Activated CD8-positive, alpha-beta memory T cell treated with anti-CD3 and anti-CD28 coated beads for 36 hours (primary cell): ENCODE data around the gene PUM2. TPM values are rescaled to one million over a fixed set of nuclear protein-coding genes. Genes with fewer than 3 reads are reported as not detected.

Source experiments
- CTCF ChIA-PET: fragments of 350-600 bp; sonication (Branson Sonifier 250); formaldehyde crosslinking; loops from one replicate; lab custom pipeline; 2021; ENCODE audit warnings: antibody characterized with exemption; lab: Charles Lee
- POLR2A ChIA-PET: fragments of 350-600 bp; sonication (Branson Sonifier 250); formaldehyde crosslinking; loops from one replicate; lab custom pipeline; 2021; ENCODE audit warnings: antibody characterized with exemption; lab: Charles Lee
- total RNA-seq, 2 experiments: library from RNA; stranded (reverse); gene quantifications; one replicate each; pipeline ENCODE4 v1.2.3, GENCODE V29; 2021

The PUM2 gene
- total RNA-seq, 2 experiments from 2014 or later = 118 TPM

GRCh38 chr2:20351555-20352229 lies 1.0 kb upstream of the PUM2 start:
- POLR2A ChIA-PET = interaction anchor here (0.6 to 1.3 kb wide), 5 partner anchors 14 to 470 kb away, joined by 3 to 9 read pairs (median 5); partner anchors contain the start of gene RHOB
- CTCF ChIA-PET = interaction anchor here (1.1 to 1.4 kb wide), 3 partner anchors 9 to 300 kb away, joined by 3 to 7 read pairs (median 4); no protein-coding TSS in a partner anchor

GRCh38 chr2:20350041-20350712 lies 467 bp downstream of the PUM2 start:
- ChIA-PET CTCF (interaction anchor here (1.4 kb wide), 1 partner anchor 25 kb away, joined by 5 read pairs; no protein-coding TSS in a partner anchor), POLR2A (interaction anchor here (0.7 to 1.8 kb wide), 3 partner anchors 16 to 97 kb away, joined by 4 to 11 read pairs (median 7); partner anchors contain the start of gene RHOB)

- CTCF ChIA-PET = interaction anchor here (1.4 kb wide), 1 partner anchor 24 kb away, joined by 5 read pairs; no protein-coding TSS in a partner anchor
- POLR2A ChIA-PET = interaction anchor here (0.7 to 1.8 kb wide), 3 partner anchors 17 to 98 kb away, joined by 4 to 11 read pairs (median 7); partner anchors contain the start of gene RHOB
These were observed 1.1 kb downstream of the PUM2 start for GRCh38 chr2:20349513-20349921.

DNA sequence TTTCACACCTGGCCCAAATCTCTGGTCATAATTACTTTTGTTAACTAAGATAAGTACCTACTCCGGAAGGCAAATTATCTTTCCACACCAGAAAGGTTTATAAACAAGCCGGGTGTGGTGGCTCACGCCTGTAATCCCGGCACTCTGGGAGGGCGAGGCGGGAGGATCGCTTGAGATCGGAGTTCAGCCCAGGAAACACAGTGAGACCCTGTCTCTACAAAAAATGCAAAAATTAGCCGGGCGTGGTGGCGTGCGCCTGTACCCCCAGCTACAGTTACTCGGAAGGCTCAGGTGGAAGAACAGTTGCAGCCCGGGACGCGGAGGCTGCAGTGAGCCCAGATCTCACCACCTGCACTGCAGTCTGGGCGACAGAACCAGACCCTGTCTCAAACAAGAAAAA lies 2.1 kb downstream of the PUM2 start:
- POLR2A ChIA-PET = interaction anchor here (0.9 to 1.8 kb wide), 2 partner anchors 17 to 18 kb away, joined by 3 to 11 read pairs; no protein-coding TSS in a partner anchor
- CTCF ChIA-PET = interaction anchor here (0.5 kb wide), 1 partner anchor 25 kb away, joined by 5 read pairs; no protein-coding TSS in a partner anchor

- POLR2A ChIA-PET = no interaction called here
- CTCF ChIA-PET = interaction anchor here (0.7 to 1.2 kb wide), 2 partner anchors 19 to 68 kb away, joined by 3 read pairs; no protein-coding TSS in a partner anchor
These were observed 3.9 kb downstream of the PUM2 start for GRCh38 chr2:20346565-20347381.

GRCh38 chr2:20343128-20343527 lies 7.5 kb downstream of the PUM2 start:
- CTCF ChIA-PET = interaction anchor here (2.0 kb wide), 1 partner anchor 17 kb away, joined by 8 read pairs; no protein-coding TSS in a partner anchor
- POLR2A ChIA-PET = interaction anchor here (0.6 kb wide), 1 partner anchor 14 kb away, joined by 4 read pairs; no protein-coding TSS in a partner anchor

GRCh38 chr2:20339012-20339411 lies 11.6 kb downstream of the PUM2 start:
- POLR2A ChIA-PET = no interaction called here
- CTCF ChIA-PET = no interaction called here

GRCh38 chr2:20334605-20335203 lies 15.9 kb downstream of the PUM2 start:
- CTCF ChIA-PET = no interaction called here

GRCh38 chr2:20333738-20334137 lies 16.9 kb downstream of the PUM2 start:
- ChIA-PET POLR2A (no interaction called here), CTCF (no interaction called here)

More at GRCh38 chr2:20334605-20335203, 15.9 kb downstream of the PUM2 start:
- POLR2A ChIA-PET = no interaction called here

DNA sequence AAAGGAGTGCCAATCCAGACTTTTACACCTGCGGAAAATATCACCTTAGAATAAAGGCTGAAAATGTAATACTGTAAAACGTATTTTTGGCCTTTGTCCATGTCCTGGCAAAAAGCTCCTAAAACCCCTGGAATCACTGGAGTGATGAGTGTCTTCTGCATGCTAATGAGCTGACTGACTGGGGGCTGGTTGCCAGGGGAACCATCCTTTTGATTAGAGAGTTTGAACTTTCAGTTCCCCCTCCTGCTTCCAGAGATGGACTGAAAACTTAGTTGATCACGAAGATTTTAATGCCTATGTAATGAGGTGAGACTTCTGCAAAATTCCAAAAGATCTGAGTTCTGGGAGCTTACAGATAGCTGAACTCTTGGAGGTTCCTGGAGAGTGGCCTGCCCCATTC lies 20.5 kb downstream of the PUM2 start:
- POLR2A ChIA-PET = no interaction called here

DNA sequence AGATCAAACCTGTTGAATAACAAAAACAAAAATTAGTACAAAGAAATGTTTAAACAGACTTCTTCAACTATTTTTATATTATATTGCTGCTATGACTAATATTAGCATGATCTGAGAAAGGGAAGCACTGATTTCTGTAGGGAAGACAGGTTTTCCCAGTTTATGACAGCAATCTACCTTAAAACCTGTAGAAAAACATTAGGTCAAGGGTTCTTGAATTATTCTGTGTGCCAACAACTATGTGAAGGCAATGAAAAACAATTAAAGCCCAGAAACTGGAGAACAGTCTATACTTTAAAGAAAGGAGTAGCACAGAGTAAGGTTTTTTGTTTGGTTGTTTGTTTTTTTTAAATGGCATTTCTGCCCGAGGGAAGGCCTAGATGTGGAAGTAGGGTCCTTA lies 23.3 kb downstream of the PUM2 start:
- ChIA-PET POLR2A (interaction anchor here (1.2 kb wide), 2 partner anchors 21 to 30 kb away, joined by 3 read pairs; no protein-coding TSS in a partner anchor), CTCF (interaction anchor here (1.0 to 1.4 kb wide), 2 partner anchors 9 to 84 kb away, joined by 3 to 4 read pairs; no protein-coding TSS in a partner anchor)

More for the DNA sequence above, 20.5 kb downstream of the PUM2 start:
- CTCF ChIA-PET = no interaction called here

- ChIA-PET POLR2A (interaction anchor here (0.8 to 1.2 kb wide), 3 partner anchors 20 to 38 kb away, joined by 3 read pairs; no protein-coding TSS in a partner anchor), CTCF (interaction anchor here (0.7 to 2.3 kb wide), 11 partner anchors 10 to 93 kb away, joined by 3 to 8 read pairs (median 4); no protein-coding TSS in a partner anchor)
These were observed 24.4 kb downstream of the PUM2 start for GRCh38 chr2:20326163-20326780.

DNA sequence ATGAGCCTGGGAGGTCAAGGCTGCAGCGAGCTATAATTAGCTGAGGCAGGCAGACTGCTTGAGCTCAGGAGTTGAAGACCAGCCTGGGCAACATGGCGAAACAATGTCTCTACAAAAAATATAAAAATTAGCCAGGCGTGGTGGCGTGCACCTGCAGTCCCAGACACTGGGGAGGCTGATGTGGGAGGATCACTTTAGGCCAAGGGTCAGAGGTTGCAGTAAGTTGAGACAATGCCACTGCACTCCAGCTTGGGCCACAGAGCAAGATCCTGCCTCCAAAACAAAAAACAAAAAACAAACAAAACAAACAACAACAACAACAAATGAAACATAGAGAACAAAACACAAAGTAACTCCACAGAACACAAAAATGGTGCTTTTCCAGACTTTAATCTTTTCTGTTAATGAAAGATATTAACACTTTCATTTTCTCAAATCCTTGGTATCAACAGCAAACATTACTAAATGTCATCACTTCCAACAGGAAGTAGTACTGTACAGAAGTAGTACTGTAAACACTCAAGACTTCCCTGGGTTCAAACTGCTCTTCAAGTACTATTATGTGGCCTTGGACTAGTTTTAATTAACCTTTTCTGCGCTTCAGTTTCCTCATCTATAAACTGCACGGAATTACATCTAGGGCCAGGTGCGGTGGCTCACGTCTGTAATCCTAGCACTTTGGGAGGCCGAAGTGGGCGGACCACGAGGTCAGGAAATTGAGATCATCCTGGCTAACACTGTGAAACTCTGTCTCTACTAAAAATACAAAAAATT lies 27.9 kb downstream of the PUM2 start:
- ChIA-PET CTCF (interaction anchor here (0.8 kb wide), 1 partner anchor 97 kb away, joined by 3 read pairs; no protein-coding TSS in a partner anchor), POLR2A (no interaction called here)

DNA sequence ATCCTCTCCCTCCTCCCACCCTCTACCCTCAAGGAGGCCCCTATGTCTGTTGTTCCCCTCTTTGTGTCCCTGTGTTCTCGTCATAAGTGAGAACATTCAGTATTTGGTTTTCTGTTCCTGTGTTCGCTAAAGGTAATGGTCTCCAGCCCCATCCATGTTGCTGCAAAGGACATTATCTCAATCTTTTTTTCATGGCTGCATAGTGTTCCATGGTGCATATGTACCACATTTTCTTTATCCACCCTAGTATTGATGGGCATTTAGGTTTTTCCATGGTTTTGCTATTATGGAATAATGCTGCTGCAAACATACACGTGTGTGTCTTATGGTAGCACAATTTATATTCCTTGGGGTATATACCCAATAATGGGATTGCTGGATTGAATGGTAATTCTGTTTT lies 33.0 kb downstream of the PUM2 start:
- CTCF ChIA-PET = no interaction called here
- POLR2A ChIA-PET = no interaction called here

DNA sequence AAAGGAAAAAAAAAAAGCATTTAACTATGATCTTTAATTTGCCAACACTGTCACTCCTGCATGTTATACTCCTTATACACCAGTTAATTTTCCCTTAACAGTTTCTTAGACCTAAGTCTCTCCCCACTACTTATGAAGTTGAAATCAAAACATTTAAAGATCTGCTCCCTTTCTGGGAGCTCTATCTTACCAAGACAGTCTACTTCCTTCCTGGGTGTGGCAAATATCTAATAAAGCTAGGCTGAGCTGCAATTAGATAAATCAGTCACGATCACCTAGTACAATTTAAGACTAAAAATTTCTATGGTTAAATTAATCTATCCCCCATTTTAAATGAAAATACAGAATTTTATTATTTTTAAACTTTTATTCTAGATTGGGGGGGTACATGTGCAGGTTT lies 33.4 kb downstream of the PUM2 start:
- ChIA-PET POLR2A (no interaction called here), CTCF (no interaction called here)

DNA sequence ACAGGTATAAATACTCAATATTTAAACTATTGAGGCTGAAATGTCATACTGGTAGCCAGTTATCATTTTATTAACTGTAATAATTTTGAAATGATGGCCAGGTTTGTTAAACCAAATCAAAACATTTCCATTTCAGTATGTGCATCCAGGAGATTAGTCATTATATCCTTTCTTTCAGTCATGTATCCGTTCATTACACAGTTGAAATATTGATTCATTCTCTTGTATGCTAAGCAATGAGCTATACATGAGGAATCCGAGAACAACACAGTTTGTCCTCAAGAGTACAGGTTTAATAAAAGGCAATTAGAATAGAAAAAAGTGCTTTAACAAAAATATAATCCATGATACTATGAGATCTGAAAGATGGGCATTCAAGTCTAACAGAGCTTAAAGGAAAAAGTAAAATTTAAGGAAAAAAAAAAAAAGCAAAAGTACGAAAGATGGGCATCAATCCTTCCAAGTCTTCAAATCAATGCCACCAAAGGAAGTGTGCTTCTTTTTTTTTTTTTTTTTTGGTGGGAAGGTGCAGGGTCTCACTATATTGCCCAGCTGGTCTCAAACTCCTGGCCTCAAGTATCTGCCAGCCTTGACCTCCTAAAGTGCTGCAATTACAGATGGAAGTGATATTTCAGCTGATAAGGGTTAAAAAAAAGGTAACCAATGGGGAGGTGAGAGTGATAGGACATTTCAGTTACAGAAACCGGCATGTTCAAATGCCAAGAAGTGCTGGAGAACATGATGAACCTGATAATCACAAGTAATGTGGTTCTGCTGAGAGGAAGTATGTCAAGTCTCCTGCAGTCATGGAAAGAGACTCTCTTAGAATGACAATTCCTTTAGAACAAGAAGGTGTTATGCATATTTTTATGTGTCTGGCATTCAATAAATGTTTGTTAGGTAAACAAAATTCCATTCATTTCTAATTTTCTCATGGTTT lies 35.8 kb downstream of the PUM2 start:
- CTCF ChIA-PET = interaction anchor here (0.8 kb wide), 1 partner anchor 46 kb away, joined by 5 read pairs; no protein-coding TSS in a partner anchor
- POLR2A ChIA-PET = no interaction called here
